DMS53 treated with DMSO at 0.1 percent for 48 hours (cell line): ENCODE results near the gene VIPR2.
"Not testable (repeated sequence)": the region's sequence is repeated elsewhere in the genome, so short reads cannot be mapped to it uniquely, and the experiment has no call there.

ENCODE experiments used
- DNase-seq: peaks from one replicate; lab custom pipeline; 2025; ENCODE audit not compliant: unreplicated experiment; lab: John Stamatoyannopoulos, UW

Gene VIPR2

GRCh38 chr7:158996214-158997109 lies 148.2 kb downstream of the VIPR2 start:
- no peak for DNase-seq

- no peak for DNase-seq
These were observed 149.2 kb downstream of the VIPR2 start for GRCh38 chr7:158995514-158995913.

GRCh38 chr7:158994687-158995086 lies 150.0 kb downstream of the VIPR2 start:
- no peak for DNase-seq

- no peak for DNase-seq
These were observed 151.1 kb downstream of the VIPR2 start for GRCh38 chr7:158993591-158993990.

- no peak for DNase-seq
These were observed 151.9 kb downstream of the VIPR2 start for GRCh38 chr7:158992759-158993158.

GRCh38 chr7:158991824-158992621 lies 152.6 kb downstream of the VIPR2 start:
- DNase-seq: no peak

GRCh38 chr7:158988996-158989395 lies 155.7 kb downstream of the VIPR2 start:
- no peak for DNase-seq

GRCh38 chr7:158988302-158988862 lies 156.3 kb downstream of the VIPR2 start:
- no peak for DNase-seq

- DNase-seq: no peak
These were observed 157.0 kb downstream of the VIPR2 start for GRCh38 chr7:158987691-158988090.

- no peak for DNase-seq
These were observed 159.1 kb downstream of the VIPR2 start for GRCh38 chr7:158985583-158985982.

- DNase-seq: not testable (repeated sequence)
These were observed 160.7 kb downstream of the VIPR2 start for GRCh38 chr7:158984007-158984406.

GRCh38 chr7:158982080-158982479 lies 162.6 kb downstream of the VIPR2 start:
- not testable (repeated sequence) for DNase-seq

- no peak for DNase-seq
These were observed 164.9 kb downstream of the VIPR2 start for GRCh38 chr7:158979635-158980351.

GRCh38 chr7:158979023-158979529 lies 165.6 kb downstream of the VIPR2 start:
- DNase-seq: no peak
